Measurements from ENCODE around the gene SRPRA. TPM values are rescaled to one million over a fixed set of nuclear protein-coding genes. Genes with fewer than 3 reads are reported as not detected.

The SRPRA gene
- total and polyA plus RNA-seq, 12 donors, result 32.5 to 88.4 (median 75.1) TPM

DNA sequence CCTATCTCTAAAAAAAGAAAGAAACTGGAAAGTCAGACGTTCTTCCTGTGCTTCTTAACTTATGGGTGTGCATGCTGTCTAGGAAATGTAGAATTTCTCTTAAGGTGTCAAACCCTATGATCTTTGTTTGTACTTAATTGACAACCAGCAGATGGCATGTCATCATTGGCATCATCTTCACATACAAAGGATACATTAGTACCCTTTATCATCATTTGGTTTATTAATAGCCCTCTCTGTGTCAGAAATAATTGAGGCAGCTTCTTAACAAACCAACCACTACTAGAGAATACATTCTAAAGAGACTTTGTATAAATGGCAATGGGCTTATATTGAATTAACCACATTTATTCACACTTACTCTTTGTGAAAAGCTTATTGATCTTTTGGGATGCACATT, 13.9 kb downstream of the SRPRA start:
- Histone ChIP-seq H3K27me3 (no peaks in the 10 kb centered on the region), H3K9me3 (no peaks in the 10 kb centered on the region), H3K27ac (no peak overlapping the region), H3K4me3 (no peak overlapping the region), H3K4me1 (peaks cover 0 to 7% (median 0%) of the 10 kb centered on the region in 9 donors), H3K36me3 (peaks cover 0 to 92% (median 19%) of the 10 kb centered on the region in 9 donors)
- intact Hi-C loops (cut with DNase I), result loop anchor here in 1 of 10 donors (5.0 kb wide), 1 partner anchor 328 kb away; no protein-coding TSS in a partner anchor
- ATAC-seq (no peak), DNase-seq (no peak)
- TF ChIP-seq CTCF (IDR thresholded peaks at IDR 0.05), result no peak
- 50 to 65% methylated on average over 1 of the region's 1 CpG for WGBS, 2 donors

DNA sequence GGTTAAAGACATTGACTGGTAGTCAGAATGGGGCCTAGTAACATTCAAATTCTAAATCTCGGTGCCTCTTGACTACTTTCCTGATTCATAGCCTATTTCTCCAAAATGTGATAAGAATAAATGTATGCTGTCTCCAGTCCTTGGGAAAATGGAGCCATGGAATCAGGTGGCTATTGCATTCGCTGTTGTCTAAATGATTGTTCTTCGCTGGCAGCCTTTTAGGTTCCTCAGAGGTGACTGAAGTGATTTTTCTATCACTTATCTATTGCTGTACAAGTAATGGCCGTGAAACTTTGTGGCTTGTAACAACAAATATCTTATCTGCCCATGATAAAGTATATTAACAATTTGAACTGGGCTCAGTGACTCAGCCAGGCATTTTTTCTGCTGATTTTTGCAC, 15.4 kb downstream of the SRPRA start:
- TF ChIP-seq CTCF (IDR thresholded peaks at IDR 0.05), result no peak
- 93 to 94% methylated on average over 4 of the region's 4 CpGs for WGBS, 2 donors
- intact Hi-C loops (cut with DNase I), result no loop called here
- H3K9me3 ChIP-seq, result no peaks in the 10 kb centered on the region
- H3K36me3 ChIP-seq, result peaks cover 0 to 93% (median 23%) of the 10 kb centered on the region in 9 donors
- ATAC-seq (no peak), DNase-seq (no peak)
- H3K4me3 ChIP-seq, result no peak overlapping the region
- no peak overlapping the region for H3K27ac ChIP-seq
- H3K27me3 ChIP-seq, result no peaks in the 10 kb centered on the region
- H3K4me1 ChIP-seq, result peaks cover 0 to 7% (median 0%) of the 10 kb centered on the region in 9 donors

DNA sequence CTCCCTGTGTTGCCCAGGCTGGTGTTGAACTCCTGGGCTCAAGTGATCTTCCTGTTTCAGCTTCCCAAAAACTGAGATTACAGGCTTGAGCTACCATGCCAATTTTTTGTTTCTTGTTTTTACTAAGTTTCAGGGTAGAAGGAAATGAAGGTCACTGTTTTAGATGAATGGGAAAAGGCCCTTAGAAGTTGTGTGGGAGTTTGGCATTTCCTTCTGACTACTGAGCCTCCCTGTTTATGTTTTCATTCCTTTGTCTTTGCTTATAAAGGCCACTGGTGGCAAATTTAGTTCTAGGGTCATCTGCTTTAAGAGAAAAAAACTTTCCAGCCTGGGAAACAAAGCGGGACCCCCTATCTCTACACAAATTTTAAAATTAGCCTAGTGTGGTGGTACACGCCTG, 22.1 kb downstream of the SRPRA start:
- WGBS, 2 donors, result 80 to 82% methylated on average over 2 of the region's 2 CpGs
- H3K9me3 ChIP-seq, result no peaks in the 10 kb centered on the region
- DNase-seq, result no peak
- TF ChIP-seq CTCF (IDR thresholded peaks at IDR 0.05), result no peak
- ATAC-seq, result peak in 1 of 8 donors; percentile 19
- peaks cover 0 to 7% (median 0%) of the 10 kb centered on the region in 9 donors for H3K4me1 ChIP-seq
- peaks cover 0 to 86% (median 36%) of the 10 kb centered on the region in 9 donors for H3K36me3 ChIP-seq
- intact Hi-C loops (cut with DNase I), result no loop called here
- no peaks in the 10 kb centered on the region for H3K27me3 ChIP-seq
- peak overlapping the region in 2 of 10 donors; percentile 3 to 6 for H3K27ac ChIP-seq
- H3K4me3 ChIP-seq, result no peak overlapping the region

DNA sequence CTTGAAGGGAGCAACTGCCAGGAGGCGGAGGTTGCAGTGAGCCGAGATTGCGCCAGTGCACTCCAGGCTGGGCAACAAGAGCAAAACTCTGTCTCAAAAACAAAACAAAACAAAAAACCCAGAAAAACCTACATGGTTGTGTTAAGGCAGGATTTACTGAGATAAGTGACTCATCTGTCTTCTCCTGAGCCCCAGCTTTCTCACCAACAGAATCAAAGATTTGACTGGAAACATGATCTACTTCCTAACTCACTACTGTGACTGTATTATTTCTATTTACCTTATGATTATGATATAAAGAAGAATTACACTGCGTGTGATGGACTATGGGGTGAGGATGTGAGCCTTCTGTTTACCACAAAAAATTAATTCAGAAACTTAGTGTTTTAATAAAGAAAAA, 35.3 kb downstream of the SRPRA start:
- no peaks in the 10 kb centered on the region for H3K27me3 ChIP-seq
- DNase-seq (no peak), ATAC-seq (no peak)
- no peaks in the 10 kb centered on the region for H3K9me3 ChIP-seq
- H3K27ac ChIP-seq, result no peak overlapping the region
- H3K4me3 ChIP-seq, result no peak overlapping the region
- WGBS, 2 donors, result 86 to 97% methylated on average over 4 of the region's 4 CpGs
- TF ChIP-seq CTCF (IDR thresholded peaks at IDR 0.05), result no peak
- peaks cover 0 to 33% (median 29%) of the 10 kb centered on the region in 9 donors for H3K4me1 ChIP-seq
- H3K36me3 ChIP-seq, result peaks cover 0 to 51% (median 5%) of the 10 kb centered on the region in 9 donors
- intact Hi-C loops (cut with DNase I), result no loop called here
